ENCODE measurements around the gene MAP3K14. TPM values are rescaled to one million over a fixed set of nuclear protein-coding genes. Genes with fewer than 3 reads are reported as not detected.

Gene MAP3K14
- total RNA-seq, 1 donor, result 17.4 TPM

DNA sequence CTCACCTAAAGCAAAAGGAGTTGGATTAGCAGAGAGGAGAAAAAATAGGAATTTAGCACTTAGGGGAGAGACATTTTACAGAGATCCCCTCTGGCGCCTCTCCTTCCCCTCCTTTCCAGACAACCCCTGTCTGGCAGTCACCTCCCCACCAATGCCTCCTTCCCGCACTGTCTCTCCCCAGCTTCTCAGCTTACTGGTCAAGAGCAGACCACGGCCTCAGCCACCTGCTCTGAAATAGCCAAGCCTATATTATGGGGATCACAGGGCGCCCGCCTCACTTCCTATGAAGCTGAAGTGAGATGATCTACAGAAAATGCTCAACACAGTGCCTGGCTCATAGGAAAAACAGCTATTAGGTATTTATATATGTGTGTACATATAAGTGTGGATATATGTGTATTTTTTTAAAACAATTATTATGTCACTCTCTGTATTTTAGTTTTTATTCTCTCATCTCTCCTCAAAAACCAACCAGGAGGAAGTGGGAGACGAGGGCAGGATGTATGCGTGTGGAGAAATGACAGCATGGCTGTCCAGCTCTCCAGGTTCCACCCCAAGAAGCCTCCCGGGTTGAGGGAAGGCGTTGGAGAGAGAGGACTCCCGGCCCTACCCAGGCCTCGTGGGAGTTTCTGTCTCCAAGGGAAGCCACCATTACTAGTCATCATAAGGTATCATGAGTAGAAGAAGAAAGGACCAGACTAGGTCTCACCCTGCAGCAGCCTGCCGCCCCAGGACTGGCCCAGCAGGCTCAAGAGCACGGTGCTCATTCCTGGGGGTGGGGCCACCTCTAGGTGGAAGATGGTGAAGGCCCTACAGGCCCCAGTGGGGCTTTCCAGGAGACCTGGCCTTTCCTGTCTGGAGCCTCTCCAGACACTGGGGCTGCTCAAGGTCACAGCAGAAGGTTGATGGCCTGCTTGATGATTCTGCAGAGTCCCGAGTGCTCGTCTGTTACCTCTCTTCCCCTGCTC lies 27.2 kb downstream of the MAP3K14 start:
- Histone ChIP-seq H3K4me3 (ENCODE audit: low read length) (no peak overlapping the region), H3K27me3 (ENCODE audit: insufficient read depth, low read length) (no peaks in the 10 kb centered on the region), H3K9me3 (ENCODE audit: low read depth, low read length) (no peaks in the 10 kb centered on the region), H3K4me1 (ENCODE audit: insufficient read depth, low read length) (peaks cover 50% of the 10 kb centered on the region)

DNA sequence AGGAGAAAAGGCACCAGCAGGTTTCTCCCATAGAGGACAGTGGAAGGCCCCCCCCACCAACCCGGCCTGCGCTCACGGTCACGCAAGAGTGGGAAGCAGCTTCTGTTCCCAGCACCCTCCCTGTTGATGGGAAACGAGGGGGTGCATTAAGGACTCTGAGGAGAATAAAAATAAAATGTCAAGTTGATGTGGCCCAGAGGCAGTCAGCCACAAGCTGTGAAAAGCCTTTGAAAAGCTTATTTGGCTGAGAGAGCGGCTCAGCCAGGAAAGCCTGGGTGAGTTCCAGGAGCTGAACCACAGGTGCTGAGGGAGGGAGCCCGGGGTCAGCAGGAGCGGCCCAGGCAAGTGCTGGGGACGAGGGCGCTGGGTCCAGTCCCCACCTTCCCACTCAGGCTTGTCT lies 28.0 kb downstream of the MAP3K14 start:
- Histone ChIP-seq H3K27me3 (ENCODE audit: insufficient read depth, low read length) (no peaks in the 10 kb centered on the region), H3K9me3 (ENCODE audit: low read depth, low read length) (no peaks in the 10 kb centered on the region), H3K4me1 (ENCODE audit: insufficient read depth, low read length) (peaks cover 43% of the 10 kb centered on the region), H3K4me3 (ENCODE audit: low read length) (no peak overlapping the region)

DNA sequence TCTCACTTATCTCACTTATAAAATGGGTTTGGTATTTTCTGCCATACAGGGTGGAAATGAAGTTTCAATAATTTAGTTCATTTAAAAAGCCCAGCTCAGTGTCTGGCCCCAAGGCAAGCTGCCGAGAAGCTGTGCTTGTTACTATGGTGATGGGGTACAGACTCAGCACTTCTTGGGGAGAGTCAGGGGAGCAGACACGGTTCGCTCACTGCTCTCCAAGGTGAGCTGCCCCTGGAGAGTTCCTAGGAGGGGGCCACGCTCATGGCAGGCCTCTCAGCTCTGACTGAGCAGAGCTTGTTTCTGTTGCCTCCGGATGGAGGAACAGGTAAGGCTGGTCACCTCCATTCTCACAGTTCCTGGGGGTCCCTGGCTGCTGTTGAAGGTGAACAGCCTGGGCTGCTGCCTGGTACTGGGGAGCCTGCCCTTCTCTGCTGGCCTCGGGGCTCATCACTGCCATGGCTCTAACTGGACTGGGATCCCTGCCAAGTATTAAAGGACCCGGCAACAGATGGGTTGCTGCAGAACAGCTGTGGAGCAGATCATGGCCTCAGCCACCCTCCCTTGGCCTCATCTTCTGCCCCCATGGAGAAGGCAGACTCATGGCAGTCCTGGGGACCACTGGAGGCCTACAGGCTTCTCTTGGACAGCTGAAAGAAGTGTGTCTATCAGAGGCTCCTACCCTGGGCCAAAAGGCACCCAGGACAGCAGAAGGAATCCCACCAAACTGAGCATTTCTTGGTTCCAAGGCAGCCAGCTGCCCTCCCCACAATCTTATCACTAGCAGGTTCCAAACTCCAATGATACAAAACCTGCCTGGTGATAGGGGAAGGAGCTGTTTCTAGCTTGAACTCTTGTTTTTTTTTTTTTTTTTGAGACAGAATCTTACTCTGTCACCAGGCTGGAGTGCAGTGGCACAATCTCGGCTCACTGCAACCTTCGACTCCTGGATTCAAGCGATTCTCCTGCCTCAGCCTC lies 29.0 kb downstream of the MAP3K14 start:
- Histone ChIP-seq H3K4me1 (ENCODE audit: insufficient read depth, low read length) (peaks cover 33% of the 10 kb centered on the region), H3K27me3 (ENCODE audit: insufficient read depth, low read length) (no peaks in the 10 kb centered on the region), H3K4me3 (ENCODE audit: low read length) (no peak overlapping the region), H3K9me3 (ENCODE audit: low read depth, low read length) (no peaks in the 10 kb centered on the region)

DNA sequence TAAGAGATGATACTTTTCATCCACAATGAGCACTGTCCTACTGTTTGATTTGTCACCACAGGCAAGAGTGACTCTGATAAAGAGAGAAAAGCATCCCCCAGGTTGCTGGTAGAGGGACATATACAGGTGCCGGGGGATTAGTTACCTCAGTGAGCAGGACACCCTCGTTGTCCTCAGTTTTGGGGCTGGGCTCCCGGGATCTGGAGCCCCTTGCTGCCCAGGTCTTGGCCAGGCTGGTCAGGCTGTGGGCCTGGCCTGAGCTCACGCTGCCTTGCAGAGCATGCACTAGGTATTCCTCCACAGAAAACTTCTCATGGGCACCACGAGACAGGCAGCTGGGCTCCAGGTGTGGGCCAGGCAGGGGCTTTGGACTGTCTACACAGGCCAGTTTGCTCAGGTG lies 30.5 kb downstream of the MAP3K14 start:
- H3K27me3 ChIP-seq (ENCODE audit: insufficient read depth, low read length), result no peaks in the 10 kb centered on the region
- H3K4me1 ChIP-seq (ENCODE audit: insufficient read depth, low read length), result peaks cover 17% of the 10 kb centered on the region
- H3K4me3 ChIP-seq (ENCODE audit: low read length), result no peak overlapping the region
- no peaks in the 10 kb centered on the region for H3K9me3 ChIP-seq (ENCODE audit: low read depth, low read length)

DNA sequence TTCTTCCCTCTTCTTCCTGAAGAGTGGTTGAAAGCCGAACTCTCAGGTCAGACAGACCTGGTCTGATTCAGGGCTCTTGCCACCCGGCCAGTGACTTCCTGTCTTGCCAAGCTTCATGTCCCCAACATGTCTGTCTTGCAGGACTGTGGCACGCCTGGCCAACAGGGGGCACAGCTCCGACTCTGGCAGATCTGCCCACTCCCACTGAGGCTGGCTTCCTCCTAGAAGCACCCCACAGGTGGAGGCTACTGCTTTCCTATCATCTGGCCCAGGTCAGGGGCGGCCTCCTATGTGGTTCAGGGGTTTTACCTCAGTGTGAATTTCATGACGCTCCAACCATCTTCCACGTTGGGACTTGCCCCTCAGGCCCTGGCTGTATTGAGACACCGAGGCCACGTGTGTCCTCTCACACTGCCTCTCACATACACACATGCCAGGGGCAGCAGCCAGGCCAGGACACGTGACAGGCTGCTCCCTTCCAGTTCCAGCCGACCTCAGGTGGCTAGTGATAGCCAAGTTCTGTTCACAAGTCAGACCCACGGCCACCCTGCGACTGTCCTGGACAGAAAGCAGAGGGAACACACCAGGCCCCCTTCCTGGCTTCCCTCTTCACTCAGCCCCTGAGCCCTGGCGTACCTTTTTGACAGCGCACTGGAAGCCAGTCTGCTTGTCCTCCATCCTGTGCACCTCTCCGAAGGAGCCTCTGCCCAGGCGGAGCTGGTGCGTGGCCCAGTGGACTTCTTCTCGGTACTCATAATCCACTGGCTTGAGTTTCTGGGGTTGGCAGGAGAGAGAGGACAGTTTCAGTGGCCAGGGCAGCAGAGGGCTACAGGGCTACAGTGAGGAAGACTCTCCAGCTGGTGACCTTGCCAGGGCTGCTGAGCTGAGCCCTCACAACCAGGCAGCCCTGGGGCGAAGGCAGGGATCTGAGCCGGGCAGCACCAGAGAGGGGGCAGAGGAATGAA lies 32.4 kb downstream of the MAP3K14 start:
- no peaks in the 10 kb centered on the region for H3K27me3 ChIP-seq (ENCODE audit: insufficient read depth, low read length)

DNA sequence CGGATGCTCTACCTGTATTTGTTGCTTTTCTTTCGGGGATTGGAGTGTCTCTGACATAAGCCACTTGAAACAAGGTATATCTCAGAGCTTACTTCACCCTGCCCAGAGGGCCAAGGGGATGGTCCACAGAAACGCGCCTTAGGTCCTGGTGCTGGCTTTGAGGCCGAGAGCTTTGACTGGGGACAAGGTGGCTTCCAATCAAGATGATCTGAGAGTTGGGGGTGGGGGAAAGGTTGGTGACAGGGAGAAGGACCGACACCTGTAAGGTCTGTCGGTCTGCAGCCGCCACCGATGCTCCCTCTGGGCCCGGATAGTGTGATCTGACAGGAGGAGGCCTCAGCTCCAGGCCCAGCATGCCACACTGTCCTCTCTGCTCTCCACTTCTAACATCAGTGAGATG lies 33.1 kb downstream of the MAP3K14 start:
- no peaks in the 10 kb centered on the region for H3K4me1 ChIP-seq (ENCODE audit: insufficient read depth, low read length)
- H3K9me3 ChIP-seq (ENCODE audit: low read depth, low read length), result no peaks in the 10 kb centered on the region
- H3K27me3 ChIP-seq (ENCODE audit: insufficient read depth, low read length), result no peaks in the 10 kb centered on the region
- no peak overlapping the region for H3K4me3 ChIP-seq (ENCODE audit: low read length)

More for the DNA sequence above, 32.4 kb downstream of the MAP3K14 start:
- Histone ChIP-seq H3K4me3 (ENCODE audit: low read length) (no peak overlapping the region), H3K9me3 (ENCODE audit: low read depth, low read length) (no peaks in the 10 kb centered on the region), H3K4me1 (ENCODE audit: insufficient read depth, low read length) (no peaks in the 10 kb centered on the region)

DNA sequence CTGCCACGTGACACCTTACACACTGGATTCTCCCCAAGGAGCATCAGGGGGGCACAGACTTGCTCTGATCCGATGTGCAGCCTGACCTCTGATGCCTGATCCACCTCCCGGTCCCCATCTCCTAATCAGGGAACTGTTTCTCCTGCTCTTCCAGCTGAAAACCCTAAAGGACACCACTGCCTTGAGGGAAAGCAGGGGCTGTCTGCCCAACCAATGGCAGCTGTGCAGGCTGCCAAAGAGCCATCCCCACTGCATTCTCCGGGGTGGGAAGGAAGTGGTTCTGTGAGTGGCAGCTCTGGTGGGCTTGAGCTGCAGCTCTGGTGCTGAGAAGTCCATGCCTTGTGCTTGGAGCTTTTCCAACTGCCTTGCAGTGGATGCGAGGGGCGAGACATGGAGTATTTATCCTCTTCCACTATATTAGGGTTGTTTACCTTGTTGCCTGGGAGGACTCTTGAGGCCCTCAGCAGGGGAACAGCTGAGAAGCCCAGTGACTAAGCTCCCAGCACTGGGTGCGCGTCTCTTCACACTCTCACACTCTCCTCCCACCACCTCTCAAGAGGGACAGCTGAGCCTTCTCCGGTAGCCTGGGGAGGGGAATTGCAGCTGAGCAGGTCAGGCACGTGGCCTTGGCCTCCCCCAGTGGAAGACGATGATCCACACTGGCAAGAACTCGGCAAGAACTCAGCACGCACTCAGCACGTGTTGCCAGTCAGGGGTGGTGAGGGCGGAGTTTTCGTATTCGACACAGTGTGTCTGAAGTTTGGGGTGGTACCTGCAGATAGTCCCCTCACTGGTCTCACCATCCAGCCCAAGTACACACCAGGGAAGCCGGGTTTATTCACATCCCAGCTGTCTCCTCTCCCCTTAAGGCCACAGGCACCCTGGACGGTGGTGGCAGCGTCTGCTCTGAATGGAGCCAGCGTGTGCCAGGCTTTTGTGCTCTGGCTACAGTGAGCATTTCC lies 33.9 kb downstream of the MAP3K14 start:
- no peaks in the 10 kb centered on the region for H3K27me3 ChIP-seq (ENCODE audit: insufficient read depth, low read length)
- H3K4me1 ChIP-seq (ENCODE audit: insufficient read depth, low read length), result no peaks in the 10 kb centered on the region
- no peak overlapping the region for H3K4me3 ChIP-seq (ENCODE audit: low read length)

DNA sequence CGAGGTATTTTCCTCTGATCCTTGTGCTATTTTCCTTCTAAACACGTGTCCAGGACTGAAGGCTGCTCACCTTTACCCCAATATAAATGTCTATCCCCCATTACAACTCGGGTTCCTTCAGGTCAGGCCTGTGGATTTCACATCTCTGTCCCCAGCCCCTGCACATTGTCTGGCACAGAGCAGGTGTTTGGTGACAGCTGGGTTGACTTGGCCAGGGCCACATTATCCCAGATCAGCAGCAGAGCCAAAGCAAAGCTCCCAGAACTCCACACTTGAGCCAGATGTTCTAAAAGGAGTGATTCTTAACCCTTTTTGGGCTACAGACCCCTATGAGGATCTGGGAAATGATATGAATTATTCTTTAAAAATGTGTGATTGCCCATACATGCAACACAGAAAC lies 36.9 kb downstream of the MAP3K14 start:
- Histone ChIP-seq H3K27me3 (ENCODE audit: insufficient read depth, low read length) (no peaks in the 10 kb centered on the region), H3K4me1 (ENCODE audit: insufficient read depth, low read length) (peaks cover 5% of the 10 kb centered on the region), H3K4me3 (ENCODE audit: low read length) (no peak overlapping the region), H3K9me3 (ENCODE audit: low read depth, low read length) (no peaks in the 10 kb centered on the region)

More for the DNA sequence above, 33.9 kb downstream of the MAP3K14 start:
- no peaks in the 10 kb centered on the region for H3K9me3 ChIP-seq (ENCODE audit: low read depth, low read length)

DNA sequence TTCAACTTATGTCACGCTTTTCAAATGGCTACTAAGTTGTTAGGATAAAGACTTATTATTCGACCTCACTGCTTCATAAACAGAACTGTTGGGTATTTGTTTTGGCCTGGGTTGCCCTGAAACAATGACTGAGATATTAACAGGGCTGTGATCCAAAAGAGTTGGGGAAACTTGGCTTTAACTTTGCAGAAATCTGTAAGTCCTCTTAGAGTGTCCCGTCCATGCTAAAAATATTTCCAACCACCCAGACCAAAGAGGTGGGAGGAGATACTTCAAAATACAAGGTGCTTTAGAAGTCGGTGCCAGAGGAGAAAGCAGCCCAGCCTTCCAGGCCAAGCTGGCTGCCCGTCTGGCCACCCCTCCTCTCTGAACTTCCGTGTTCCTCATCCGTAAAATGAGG lies 38.8 kb downstream of the MAP3K14 start:
- H3K27me3 ChIP-seq (ENCODE audit: insufficient read depth, low read length), result no peaks in the 10 kb centered on the region
- peaks cover 5% of the 10 kb centered on the region for H3K4me1 ChIP-seq (ENCODE audit: insufficient read depth, low read length)
- no peaks in the 10 kb centered on the region for H3K9me3 ChIP-seq (ENCODE audit: low read depth, low read length)
- H3K4me3 ChIP-seq (ENCODE audit: low read length), result no peak overlapping the region

DNA sequence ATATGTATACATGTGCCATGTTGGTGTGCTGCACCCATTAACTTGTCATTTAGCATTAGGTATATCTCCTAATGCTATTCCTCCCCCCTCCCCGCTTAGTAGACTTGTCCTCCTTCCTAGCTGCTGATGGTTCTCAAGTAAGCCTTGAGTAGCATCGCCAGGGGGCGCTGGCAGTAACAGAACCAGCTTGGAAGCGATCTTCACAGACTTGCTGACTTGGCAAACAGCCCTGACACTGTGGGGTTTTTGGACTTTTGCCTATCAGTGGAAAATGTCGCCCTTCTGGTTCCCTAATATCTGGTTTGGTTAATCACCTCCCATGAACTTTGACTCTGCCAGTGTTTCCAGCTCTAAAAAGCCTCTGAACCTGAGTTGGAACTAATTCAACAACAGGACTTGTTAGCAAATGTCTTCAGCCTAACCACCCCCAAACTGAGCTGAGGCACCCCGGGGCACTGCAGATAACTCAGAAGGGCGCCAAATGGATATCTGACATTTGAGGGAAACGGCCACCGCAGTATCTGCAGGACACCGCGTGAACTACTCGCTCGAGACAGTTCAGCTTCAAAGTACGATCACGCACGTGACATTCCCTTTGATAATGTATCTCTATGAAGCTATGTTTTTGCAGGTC lies 39.5 kb downstream of the MAP3K14 start:
- no peaks in the 10 kb centered on the region for H3K9me3 ChIP-seq (ENCODE audit: low read depth, low read length)
- no peaks in the 10 kb centered on the region for H3K27me3 ChIP-seq (ENCODE audit: insufficient read depth, low read length)
- H3K4me3 ChIP-seq (ENCODE audit: low read length), result no peak overlapping the region
- H3K4me1 ChIP-seq (ENCODE audit: insufficient read depth, low read length), result peaks cover 5% of the 10 kb centered on the region

DNA sequence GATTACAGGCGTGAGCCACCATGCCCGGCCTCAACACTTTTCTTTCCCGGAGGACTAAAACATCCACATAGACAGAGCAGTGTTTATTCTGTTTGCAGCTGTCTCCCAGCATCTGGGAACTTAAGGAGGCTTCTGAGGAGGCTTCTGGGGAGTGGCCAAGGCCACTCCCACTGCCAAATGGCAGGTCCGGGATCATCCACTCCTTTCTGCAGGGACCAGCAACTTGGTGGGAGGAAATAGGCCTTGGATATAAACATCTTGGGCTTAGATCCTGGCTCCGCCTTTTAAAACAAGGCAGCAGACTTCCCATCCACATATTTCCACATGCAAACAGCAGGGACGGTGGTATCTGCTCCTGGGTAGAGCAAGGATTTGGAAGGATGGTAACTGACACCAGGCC lies 40.8 kb downstream of the MAP3K14 start:
- Histone ChIP-seq H3K9me3 (ENCODE audit: low read depth, low read length) (no peaks in the 10 kb centered on the region), H3K4me3 (ENCODE audit: low read length) (no peak overlapping the region), H3K4me1 (ENCODE audit: insufficient read depth, low read length) (peaks cover 5% of the 10 kb centered on the region), H3K27me3 (ENCODE audit: insufficient read depth, low read length) (no peaks in the 10 kb centered on the region)

DNA sequence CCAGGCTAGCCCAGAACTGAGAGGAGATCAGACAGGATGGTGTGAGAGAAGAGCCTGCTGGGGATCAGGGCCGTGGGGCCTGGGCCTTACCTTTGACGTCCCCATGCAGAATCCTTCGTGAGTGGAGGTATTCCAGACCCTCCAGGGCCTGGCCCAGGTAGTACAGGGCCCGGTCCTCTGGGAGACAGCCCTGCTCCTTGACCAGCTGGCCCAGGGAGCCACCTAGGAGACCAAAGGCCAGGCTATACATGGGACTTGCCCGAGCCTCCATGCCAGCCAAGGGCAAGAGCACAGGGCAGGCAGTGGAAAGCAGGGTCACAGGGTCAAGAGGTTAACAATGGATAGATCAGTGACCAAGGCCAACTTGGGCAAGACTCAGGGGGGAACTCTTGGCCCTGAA lies 42.8 kb downstream of the MAP3K14 start:
- no peak overlapping the region for H3K4me3 ChIP-seq (ENCODE audit: low read length)
- peaks cover 5% of the 10 kb centered on the region for H3K4me1 ChIP-seq (ENCODE audit: insufficient read depth, low read length)
- H3K9me3 ChIP-seq (ENCODE audit: low read depth, low read length), result no peaks in the 10 kb centered on the region
- H3K27me3 ChIP-seq (ENCODE audit: insufficient read depth, low read length), result no peaks in the 10 kb centered on the region

DNA sequence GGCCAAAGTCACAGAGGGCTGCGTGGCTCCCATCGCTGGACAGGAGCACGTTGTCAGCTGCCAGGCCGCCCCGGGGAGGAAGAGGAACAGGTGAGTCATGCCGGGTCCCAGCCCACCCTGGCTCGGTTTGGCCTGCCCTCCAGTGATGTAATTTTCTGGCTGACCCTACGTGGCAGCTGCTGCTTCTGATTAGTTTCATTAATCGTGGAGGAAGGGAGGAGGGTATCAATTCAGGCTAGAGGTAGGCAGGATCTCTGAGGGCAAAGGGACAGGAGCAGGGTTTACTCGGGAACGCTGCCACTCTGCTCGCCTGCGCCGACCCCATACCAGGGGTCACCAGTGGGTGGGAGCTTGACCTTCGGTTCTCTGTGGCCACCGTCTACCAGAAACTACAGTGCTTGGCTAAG lies 43.3 kb downstream of the MAP3K14 start:
- H3K4me1 ChIP-seq (ENCODE audit: insufficient read depth, low read length), result peaks cover 5% of the 10 kb centered on the region

More for the DNA sequence above, 43.3 kb downstream of the MAP3K14 start:
- no peak overlapping the region for H3K4me3 ChIP-seq (ENCODE audit: low read length)
- H3K9me3 ChIP-seq (ENCODE audit: low read depth, low read length), result no peaks in the 10 kb centered on the region
- no peaks in the 10 kb centered on the region for H3K27me3 ChIP-seq (ENCODE audit: insufficient read depth, low read length)
